Measurements from ENCODE around the gene VAT1L. TPM values are rescaled to one million over a fixed set of nuclear protein-coding genes. Genes with fewer than 3 reads are reported as not detected.

VAT1L gene
- total RNA-seq, 1 donor: under 0.01 TPM

GRCh38 chr16:77919761-77920415 lies 131.5 kb downstream of the VAT1L start:
- no peaks in the 10 kb centered on the region for H3K9me3 ChIP-seq (ENCODE audit: low read depth, low read length)
- no peaks in the 10 kb centered on the region for H3K79me2 ChIP-seq (ENCODE audit: insufficient read depth, low read length)
- H3K4me1 ChIP-seq (ENCODE audit: insufficient read depth, low read length): no peaks in the 10 kb centered on the region
- no peak overlapping the region for H3K27ac ChIP-seq (ENCODE audit: low read depth, low read length)
- no peaks in the 10 kb centered on the region for H3K27me3 ChIP-seq (ENCODE audit: insufficient read depth, low read length)
- no peak for DNase-seq (ENCODE audit: insufficient read length, low spot score, missing footprints)
- H3K4me3 ChIP-seq (ENCODE audit: insufficient read depth, low read length): no peak overlapping the region
- no peak overlapping the region for H2AFZ ChIP-seq (ENCODE audit: low read length)
- no peaks in the 10 kb centered on the region for H3K36me3 ChIP-seq (ENCODE audit: insufficient read depth, low read length)
- H4K20me1 ChIP-seq (ENCODE audit: insufficient read depth, low read length): no peaks in the 10 kb centered on the region
- no peak overlapping the region for H3K4me2 ChIP-seq (ENCODE audit: insufficient read depth, low read length)
- TF ChIP-seq, protein P1, sequence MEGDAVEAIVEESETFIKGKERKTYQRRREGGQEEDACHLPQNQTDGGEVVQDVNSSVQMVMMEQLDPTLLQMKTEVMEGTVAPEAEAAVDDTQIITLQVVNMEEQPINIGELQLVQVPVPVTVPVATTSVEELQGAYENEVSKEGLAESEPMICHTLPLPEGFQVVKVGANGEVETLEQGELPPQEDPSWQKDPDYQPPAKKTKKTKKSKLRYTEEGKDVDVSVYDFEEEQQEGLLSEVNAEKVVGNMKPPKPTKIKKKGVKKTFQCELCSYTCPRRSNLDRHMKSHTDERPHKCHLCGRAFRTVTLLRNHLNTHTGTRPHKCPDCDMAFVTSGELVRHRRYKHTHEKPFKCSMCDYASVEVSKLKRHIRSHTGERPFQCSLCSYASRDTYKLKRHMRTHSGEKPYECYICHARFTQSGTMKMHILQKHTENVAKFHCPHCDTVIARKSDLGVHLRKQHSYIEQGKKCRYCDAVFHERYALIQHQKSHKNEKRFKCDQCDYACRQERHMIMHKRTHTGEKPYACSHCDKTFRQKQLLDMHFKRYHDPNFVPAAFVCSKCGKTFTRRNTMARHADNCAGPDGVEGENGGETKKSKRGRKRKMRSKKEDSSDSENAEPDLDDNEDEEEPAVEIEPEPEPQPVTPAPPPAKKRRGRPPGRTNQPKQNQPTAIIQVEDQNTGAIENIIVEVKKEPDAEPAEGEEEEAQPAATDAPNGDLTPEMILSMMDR (IDR thresholded peaks at IDR 0.05; ENCODE audit: extremely low read depth, low read depth, low read length): no peak

DNA sequence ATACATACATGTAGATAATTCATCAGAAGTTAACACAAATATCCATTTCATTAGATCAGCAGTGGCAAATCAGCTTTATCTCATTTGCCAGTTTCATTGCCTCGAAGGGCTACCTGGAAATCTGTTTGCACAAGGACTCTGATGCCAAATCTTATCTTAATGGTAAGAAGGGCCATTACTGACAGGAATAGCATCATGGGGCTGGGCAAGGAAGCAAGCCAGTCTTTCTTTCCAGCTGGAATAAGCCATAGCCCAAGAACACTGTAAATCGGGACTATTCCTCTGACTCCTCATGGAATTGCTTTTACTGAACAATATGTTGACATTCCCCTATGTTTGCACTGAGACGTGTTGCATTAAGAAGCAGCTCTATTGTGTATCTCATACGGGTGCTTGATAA lies 132.6 kb downstream of the VAT1L start:
- Histone ChIP-seq H3K4me1 (ENCODE audit: insufficient read depth, low read length) (no peaks in the 10 kb centered on the region), H3K79me2 (ENCODE audit: insufficient read depth, low read length) (no peaks in the 10 kb centered on the region), H2AFZ (ENCODE audit: low read length) (no peak overlapping the region), H3K9me3 (ENCODE audit: low read depth, low read length) (no peaks in the 10 kb centered on the region), H3K27me3 (ENCODE audit: insufficient read depth, low read length) (no peaks in the 10 kb centered on the region), H3K4me2 (ENCODE audit: insufficient read depth, low read length) (no peak overlapping the region), H3K4me3 (ENCODE audit: insufficient read depth, low read length) (no peak overlapping the region), H3K27ac (ENCODE audit: low read depth, low read length) (no peak overlapping the region), H4K20me1 (ENCODE audit: insufficient read depth, low read length) (no peaks in the 10 kb centered on the region), H3K36me3 (ENCODE audit: insufficient read depth, low read length) (no peaks in the 10 kb centered on the region)
- DNase-seq (ENCODE audit: insufficient read length, low spot score, missing footprints): no peak
- TF ChIP-seq, protein P1 (IDR thresholded peaks at IDR 0.05; ENCODE audit: extremely low read depth, low read depth, low read length): no peak

- no peak overlapping the region for H2AFZ ChIP-seq (ENCODE audit: low read length)
- no peak overlapping the region for H3K27ac ChIP-seq (ENCODE audit: low read depth, low read length)
- H3K79me2 ChIP-seq (ENCODE audit: insufficient read depth, low read length): no peaks in the 10 kb centered on the region
- DNase-seq (ENCODE audit: insufficient read length, low spot score, missing footprints): no peak
- H3K27me3 ChIP-seq (ENCODE audit: insufficient read depth, low read length): no peaks in the 10 kb centered on the region
- no peaks in the 10 kb centered on the region for H3K9me3 ChIP-seq (ENCODE audit: low read depth, low read length)
- H4K20me1 ChIP-seq (ENCODE audit: insufficient read depth, low read length): no peaks in the 10 kb centered on the region
- no peak overlapping the region for H3K4me3 ChIP-seq (ENCODE audit: insufficient read depth, low read length)
- no peaks in the 10 kb centered on the region for H3K4me1 ChIP-seq (ENCODE audit: insufficient read depth, low read length)
- no peaks in the 10 kb centered on the region for H3K36me3 ChIP-seq (ENCODE audit: insufficient read depth, low read length)
- TF ChIP-seq, protein P1 (IDR thresholded peaks at IDR 0.05; ENCODE audit: extremely low read depth, low read depth, low read length): no peak
- H3K4me2 ChIP-seq (ENCODE audit: insufficient read depth, low read length): no peak overlapping the region
Measured at GRCh38 chr16:77922228-77922754, 133.9 kb downstream of the VAT1L start.

DNA sequence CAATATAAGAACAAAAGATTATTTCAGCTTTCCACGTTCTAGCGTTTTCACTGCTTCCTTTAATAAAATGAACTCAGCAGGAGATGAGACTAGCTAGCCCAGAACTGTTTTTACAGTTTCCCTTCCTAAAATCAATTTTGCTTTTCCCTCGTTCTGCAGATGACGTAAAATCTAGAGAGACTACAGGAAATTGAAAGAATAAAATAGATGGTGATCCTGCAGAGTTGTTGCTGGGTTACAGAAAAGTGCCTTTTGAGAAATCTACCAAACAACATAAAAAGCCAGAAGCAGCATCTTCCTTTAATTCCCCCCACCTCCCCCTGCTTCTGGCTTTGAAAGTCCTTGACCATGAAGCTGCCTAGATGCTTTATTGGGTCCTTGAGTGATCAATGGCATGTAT lies 137.2 kb downstream of the VAT1L start:
- TF ChIP-seq, protein P1 (IDR thresholded peaks at IDR 0.05; ENCODE audit: extremely low read depth, low read depth, low read length): no peak
- H3K79me2 ChIP-seq (ENCODE audit: insufficient read depth, low read length): no peaks in the 10 kb centered on the region
- no peaks in the 10 kb centered on the region for H3K36me3 ChIP-seq (ENCODE audit: insufficient read depth, low read length)
- H3K4me1 ChIP-seq (ENCODE audit: insufficient read depth, low read length): no peaks in the 10 kb centered on the region
- no peak overlapping the region for H3K27ac ChIP-seq (ENCODE audit: low read depth, low read length)
- no peaks in the 10 kb centered on the region for H4K20me1 ChIP-seq (ENCODE audit: insufficient read depth, low read length)
- no peak overlapping the region for H3K4me3 ChIP-seq (ENCODE audit: insufficient read depth, low read length)
- H3K9me3 ChIP-seq (ENCODE audit: low read depth, low read length): no peaks in the 10 kb centered on the region
- H3K4me2 ChIP-seq (ENCODE audit: insufficient read depth, low read length): no peak overlapping the region
- no peaks in the 10 kb centered on the region for H3K27me3 ChIP-seq (ENCODE audit: insufficient read depth, low read length)
- DNase-seq (ENCODE audit: insufficient read length, low spot score, missing footprints): no peak
- H2AFZ ChIP-seq (ENCODE audit: low read length): no peak overlapping the region
